SK-N-SH (cell line): Measurements from ENCODE around the gene STRADA. TPM values are rescaled to one million over a fixed set of nuclear protein-coding genes. Genes with fewer than 3 reads are reported as not detected.

Experiments used
- CTCF ChIA-PET: fragments of 300-600, 350-600 bp; formaldehyde crosslinking; extraction: SDS; loops from one replicate; lab custom pipeline; 2021; lab: Yijun Ruan, JAX
- POLR2A ChIA-PET: fragments of 350-600 bp; sonication (Branson Sonifier 250); formaldehyde crosslinking; extraction: SDS; loops from one replicate; lab custom pipeline; 2020; ENCODE audit warnings: antibody characterized with exemption, inconsistent platforms; lab: Yijun Ruan, JAX
- DNase-seq: peaks from one replicate; pipeline ENCODE4 v3.0.0; 2012
- H2AFZ ChIP-seq: fragments of 200-600 bp; sonication (generic); 2 replicates; pipeline ENCODE4 v1.8.1; 2016; ENCODE audit warnings: antibody characterized with exemption, mild to moderate bottlenecking, low read depth
- H3F3A ChIP-seq: fragments of 200-600 bp; sonication (generic); replicated peaks from 2 replicates; pipeline ENCODE3; 2016; ENCODE audit warnings: antibody characterized with exemption, mild to moderate bottlenecking; ENCODE audit not compliant: insufficient read depth
- H3K27ac ChIP-seq, 2 experiments: fragments of 200-500 bp in 1 of 2; fragments of 200-600 bp in 1 of 2; sonication (Bioruptor generic) in 1 of 2; sonication (generic), shearing (Covaris generic) in 1 of 2; 2 replicates each; pipeline versions ENCODE4 v1.5.1 to v1.6.1; 2014 to 2016; ENCODE audit warnings: low read depth in 2 of 2, inconsistent platforms in 1 of 2, low read length in 1 of 2, mild to moderate bottlenecking in 1 of 2, mixed read lengths in 1 of 2
- H3K27me3 ChIP-seq: fragments of 200-600 bp; sonication (generic), shearing (Covaris generic); 2 replicates; pipeline ENCODE4 v1.6.1; 2016; ENCODE audit warnings: mixed run types; ENCODE audit not compliant: insufficient read depth
- H3K36me3 ChIP-seq, 2 experiments: fragments of 200-500 bp in 1 of 2; fragments of 200-600 bp in 1 of 2; sonication (Bioruptor generic) in 1 of 2; sonication (generic) in 1 of 2; replicated peaks in 1 of 2; 2 replicates each; pipeline versions ENCODE3 to v1.5.1; 2014 to 2016; ENCODE audit warnings: low read length in 1 of 2, mild to moderate bottlenecking in 1 of 2; ENCODE audit not compliant: insufficient read depth in 2 of 2, control insufficient read depth in 1 of 2
- H3K4me1 ChIP-seq, 2 experiments: fragments of 200-500 bp in 1 of 2; fragments of 200-600 bp in 1 of 2; sonication (Bioruptor generic) in 1 of 2; sonication (generic), shearing (Covaris generic) in 1 of 2; 2 replicates each; pipeline versions ENCODE4 v1.5.1 to v1.6.1; 2014 to 2016; ENCODE audit warnings: low read depth in 1 of 2, low read length in 1 of 2, mixed run types in 1 of 2; ENCODE audit not compliant: insufficient read depth in 2 of 2, control insufficient read depth in 1 of 2
- H3K4me2 ChIP-seq: fragments of 200-600 bp; sonication (generic), shearing (Covaris generic); 2 replicates; pipeline ENCODE4 v1.6.1; 2017; ENCODE audit warnings: mixed run types
- H3K4me3 ChIP-seq, 2 experiments: fragments of 200-500 bp in 1 of 2; fragments of 200-600 bp in 1 of 2; sonication (Bioruptor generic) in 1 of 2; sonication (generic), shearing (Covaris generic) in 1 of 2; 2 replicates each; pipeline versions ENCODE4 v1.5.1 to v1.8.1; 2014 to 2016; ENCODE audit warnings: low read depth in 2 of 2, inconsistent platforms in 1 of 2, low read length in 1 of 2, mild to moderate bottlenecking in 1 of 2, mixed read lengths in 1 of 2, moderate library complexity in 1 of 2
- H3K79me2 ChIP-seq: fragments of 200-600 bp; sonication (generic); 2 replicates; pipeline ENCODE4 v1.8.1; 2017; ENCODE audit warnings: mild to moderate bottlenecking; ENCODE audit not compliant: insufficient read depth
- H3K9ac ChIP-seq: fragments of 200-600 bp; sonication (generic); 2 replicates; pipeline ENCODE4 v1.6.1; 2017; ENCODE audit warnings: mixed run types
- H3K9me2 ChIP-seq: fragments of 200-600 bp; sonication (generic); 2 replicates; pipeline ENCODE4 v1.6.1; 2017; ENCODE audit warnings: mixed run types
- H3K9me3 ChIP-seq: fragments of 200-600 bp; sonication (generic); 2 replicates; pipeline ENCODE4 v1.6.1; 2017; ENCODE audit warnings: mixed run types, mild to moderate bottlenecking, moderate library complexity
- H4K20me1 ChIP-seq: fragments of 200-600 bp; sonication (generic); 2 replicates; pipeline ENCODE4 v1.6.1; 2017; ENCODE audit warnings: mild to moderate bottlenecking, mixed run types; ENCODE audit not compliant: insufficient read depth
- CTCF ChIP-seq: fragments of 200-600 bp; sonication (generic); IDR thresholded peaks from 2 replicates; pipeline ENCODE4 v1.6.1; 2017; ENCODE audit warnings: antibody characterized with exemption, mild to moderate bottlenecking, moderate library complexity
- ELF1 ChIP-seq: IDR thresholded peaks from 2 replicates; pipeline ENCODE4 v1.4.0; 2012
- FOXM1 ChIP-seq: IDR thresholded peaks from 2 replicates; pipeline ENCODE4 v1.4.0; 2012; ENCODE audit warnings: low read depth, mild to moderate bottlenecking
- GATA2 ChIP-seq: sonication (generic); formaldehyde crosslinking; IDR thresholded peaks from 2 replicates; pipeline ENCODE4 v1.5.0; 2020; ENCODE audit warnings: mild to moderate bottlenecking, missing genetic modification reagents
- IRF3 ChIP-seq: fragments of 150-350 bp; IDR thresholded peaks from 2 replicates; pipeline ENCODE4 v1.6.1; 2016; ENCODE audit warnings: mild to moderate bottlenecking, low read depth, low read length
- MEF2A ChIP-seq: IDR thresholded peaks from 2 replicates; pipeline ENCODE4 v1.4.0; 2012; ENCODE audit warnings: low read depth, borderline replicate concordance
- RFX5 ChIP-seq: IDR thresholded peaks from 2 replicates; pipeline ENCODE4 v1.6.1; 2012; ENCODE audit warnings: mild to moderate bottlenecking, improper control_type of control experiment, low read length
- RXRA ChIP-seq: IDR thresholded peaks from 2 replicates; pipeline ENCODE4 v1.4.0; 2012; ENCODE audit warnings: low read depth, mild to moderate bottlenecking, borderline replicate concordance
- SIN3A ChIP-seq: IDR thresholded peaks from 2 replicates; pipeline ENCODE4 v1.6.1; 2012; ENCODE audit warnings: low read depth, mild to moderate bottlenecking, low read length, moderate library complexity, borderline replicate concordance
- TAF1 ChIP-seq: IDR thresholded peaks from 2 replicates; pipeline ENCODE4 v1.6.1; 2012; ENCODE audit warnings: low read depth, mild to moderate bottlenecking, low read length, moderate library complexity, borderline replicate concordance
- TCF12 ChIP-seq: IDR thresholded peaks from 2 replicates; pipeline ENCODE4 v1.4.0; 2012
- TEAD4 ChIP-seq: IDR thresholded peaks from 2 replicates; pipeline ENCODE4 v1.4.0; 2012; ENCODE audit warnings: mild to moderate bottlenecking, borderline replicate concordance; ENCODE audit not compliant: insufficient read depth
- YY1 ChIP-seq: IDR thresholded peaks from 2 replicates; pipeline ENCODE4 v1.4.0; 2012; ENCODE audit warnings: low read depth, mild to moderate bottlenecking
- ZBTB33 ChIP-seq: IDR thresholded peaks from 2 replicates; pipeline ENCODE4 v1.4.0; 2012; ENCODE audit warnings: low read depth, borderline replicate concordance
- WGBS: methylation state at CpG from one replicate; pipeline ENCODE4 v1.1.6; 2017; ENCODE audit warnings: low lambda C conversion rate; 5-methylcytosine and 5-hydroxymethylcytosine counted together
- polyA plus RNA-seq, 3 experiments: library from polyadenylated mRNA; depleted of rRNA; stranded (reverse); fragments of >200 nt; gene quantifications; 2 replicates each; pipeline ENCODE4 v1.2.3, GENCODE V29; 2012
- TF ChIP-seq, protein P1 (sequence below): IDR thresholded peaks from 2 replicates; pipeline ENCODE4 v1.4.0; 2012; ENCODE audit warnings: low read depth
- TF ChIP-seq, protein P2 (sequence below): IDR thresholded peaks from 2 replicates; pipeline ENCODE4 v1.4.0; 2012; ENCODE audit warnings: low read depth, borderline replicate concordance

STRADA gene
- polyA plus RNA-seq, 1 of the 3 experiments (the other 2 are of a cell fraction) = 37.3 TPM

DNA sequence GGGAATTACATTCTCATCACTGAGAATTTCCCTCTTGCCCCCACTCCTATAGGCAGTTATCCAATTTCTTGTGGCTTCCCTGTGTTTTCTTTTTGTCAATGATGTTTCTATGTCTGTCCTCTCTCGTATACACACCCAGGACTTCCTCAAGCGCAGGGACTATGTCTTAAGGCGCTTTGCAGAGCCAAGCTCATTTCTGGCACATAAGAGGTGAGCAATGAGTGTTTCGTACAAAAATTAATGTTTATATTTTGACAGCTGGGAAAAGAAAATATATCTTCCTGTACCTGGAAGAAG, 33.3 kb upstream of the STRADA start:
- Histone ChIP-seq H3F3A (peaks cover 16% of the 10 kb centered on the region), H3K79me2 (peaks cover 91% of the 10 kb centered on the region), H4K20me1 (peaks cover 75% of the 10 kb centered on the region), H3K9ac (peak overlapping the region; percentile 86), H3K4me1 (peaks cover 0 to 9% of the 10 kb centered on the region in 2 experiments; a peak in 2 of 4 replicates), H3K9me3 (no peaks in the 10 kb centered on the region), H2AFZ (no peak overlapping the region), H3K27me3 (no peaks in the 10 kb centered on the region), H3K27ac (peak overlapping the region; percentile 100), H3K4me3 (peak overlapping the region; percentile 82 to 83), H3K4me2 (peak overlapping the region; percentile 87), H3K9me2 (no peaks in the 10 kb centered on the region), H3K36me3 (peaks cover 19 to 41% of the 10 kb centered on the region in 2 experiments)
- 2% methylated on average over 4 of the region's 4 CpGs for WGBS
- ChIA-PET CTCF (interaction anchor here (0.6 to 3.7 kb wide), 15 partner anchors 8 to 355 kb away, joined by 3 to 26 read pairs (median 4); partner anchors contain the start of gene ERN1), POLR2A (interaction anchor here (1.4 to 2.0 kb wide), 2 partner anchors 33 to 60 kb away, joined by 4 to 15 read pairs; partner anchors contain the start of gene STRADA)
- DNase-seq = no peak
- TF ChIP-seq CTCF (no peak), RXRA (no peak), YY1 (no peak), FOXM1 (no peak), IRF3 (no peak), GATA2 (CRISPR knock-in tag) (no peak), RFX5 (no peak), TCF12 (no peak), ELF1 (no peak), TEAD4 (no peak), MEF2A (no peak), TAF1 (no peak)
- TF ChIP-seq, protein P1, sequence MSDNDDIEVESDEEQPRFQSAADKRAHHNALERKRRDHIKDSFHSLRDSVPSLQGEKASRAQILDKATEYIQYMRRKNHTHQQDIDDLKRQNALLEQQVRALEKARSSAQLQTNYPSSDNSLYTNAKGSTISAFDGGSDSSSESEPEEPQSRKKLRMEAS = no peak

DNA sequence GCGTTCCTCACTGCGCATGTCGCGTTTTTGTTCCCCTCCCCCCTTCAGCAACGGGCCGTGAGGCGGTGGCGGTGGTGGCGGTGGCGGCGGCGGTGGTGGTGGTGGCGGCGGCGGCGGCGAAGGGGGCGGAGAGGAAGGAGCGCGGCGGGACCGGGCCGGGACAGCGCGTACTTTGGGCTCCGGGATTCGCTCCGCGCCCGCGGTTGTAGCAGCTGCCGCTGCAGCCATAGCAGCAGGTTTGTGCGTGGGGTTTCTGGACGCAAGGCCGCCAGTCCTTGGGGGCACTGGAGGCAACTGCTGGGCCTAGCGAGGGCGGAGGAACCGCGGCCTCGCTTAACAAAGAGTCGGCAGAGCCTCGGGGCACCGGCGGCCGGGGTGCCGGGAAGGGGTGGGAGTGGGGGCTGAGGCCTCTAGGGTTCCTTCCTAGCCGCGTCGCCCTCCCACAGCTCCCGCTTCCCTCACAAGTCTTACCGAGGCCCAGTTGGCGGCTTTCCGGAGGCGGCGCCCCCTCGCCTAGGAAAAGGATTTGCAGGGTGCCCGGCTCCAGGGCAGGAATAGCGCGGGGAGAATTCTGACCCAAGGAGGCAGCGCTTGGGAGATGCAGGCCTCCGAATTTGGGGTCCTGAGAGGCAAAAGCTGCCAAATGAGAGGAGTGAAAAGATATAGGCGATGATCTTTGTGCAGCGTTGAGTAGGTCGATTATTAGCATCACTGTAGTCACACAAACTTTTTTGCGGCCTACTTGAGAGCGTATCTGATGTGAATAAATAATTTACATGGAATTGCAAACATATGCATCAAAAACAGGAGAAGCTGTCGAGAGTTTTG, 32.8 kb upstream of the STRADA start, which contains the start of gene DDX42:
DDX42 (plus strand) TSS at position 30 of the 828 bp plus-strand sequence. CDS start 12,880 bp downstream, outside the sequence.
- Histone ChIP-seq H3K9me2 (no peaks in the 10 kb centered on the region), H3K27me3 (no peaks in the 10 kb centered on the region), H3K9ac (peak within 1 kb of the TSS; percentile 86), H3F3A (peaks cover 12% of the 10 kb centered on the region), H2AFZ (peak within 1 kb of the TSS; percentile 57; the same call in 1 of the 2 replicates), H3K4me1 (peaks cover 0 to 9% of the 10 kb centered on the region in 2 experiments; a peak in 2 of 4 replicates), H3K4me2 (peak within 1 kb of the TSS; percentile 89), H3K79me2 (peaks cover 91% of the 10 kb centered on the region), H3K9me3 (no peaks in the 10 kb centered on the region), H3K36me3 (peaks cover 19 to 36% of the 10 kb centered on the region in 2 experiments), H4K20me1 (peaks cover 72% of the 10 kb centered on the region), H3K27ac (peak within 1 kb of the TSS; percentile 100), H3K4me3 (peak within 1 kb of the TSS; percentile 82 to 88)
- peak; percentile 75 for DNase-seq
- ChIA-PET POLR2A (interaction anchor here (1.0 to 2.0 kb wide), 22 partner anchors 8 to 349 kb away, joined by 3 to 15 read pairs (median 4); partner anchors contain the start of genes ACE, LIMD2, MAP3K3 and PSMC5), CTCF (interaction anchor here (0.6 to 3.7 kb wide), 29 partner anchors 8 to 356 kb away, joined by 3 to 26 read pairs (median 4); partner anchors contain the start of genes ERN1 and PSMC5)
- TF ChIP-seq ZBTB33 (no peak), TAF1 (peak; percentile 77; the same call in 1 of the 2 replicates), CTCF (peak; percentile 42), SIN3A (0 out of 2 replicates have a peak, but pooled peaks have one; percentile 10)
- TF ChIP-seq, protein P1 = 0 out of 2 replicates have a peak, but pooled peaks have one; percentile 32
- TF ChIP-seq, protein P2, sequence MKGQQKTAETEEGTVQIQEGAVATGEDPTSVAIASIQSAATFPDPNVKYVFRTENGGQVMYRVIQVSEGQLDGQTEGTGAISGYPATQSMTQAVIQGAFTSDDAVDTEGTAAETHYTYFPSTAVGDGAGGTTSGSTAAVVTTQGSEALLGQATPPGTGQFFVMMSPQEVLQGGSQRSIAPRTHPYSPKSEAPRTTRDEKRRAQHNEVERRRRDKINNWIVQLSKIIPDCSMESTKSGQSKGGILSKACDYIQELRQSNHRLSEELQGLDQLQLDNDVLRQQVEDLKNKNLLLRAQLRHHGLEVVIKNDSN = no peak
- WGBS = 2% methylated on average over 56 of the region's 67 CpGs
